ENCODE data around the gene PDE4C. TPM values are rescaled to one million over a fixed set of nuclear protein-coding genes. Genes with fewer than 3 reads are reported as not detected.

The PDE4C gene
- total RNA-seq, 1 experiment from 2014 or later, result 1.8 TPM

DNA sequence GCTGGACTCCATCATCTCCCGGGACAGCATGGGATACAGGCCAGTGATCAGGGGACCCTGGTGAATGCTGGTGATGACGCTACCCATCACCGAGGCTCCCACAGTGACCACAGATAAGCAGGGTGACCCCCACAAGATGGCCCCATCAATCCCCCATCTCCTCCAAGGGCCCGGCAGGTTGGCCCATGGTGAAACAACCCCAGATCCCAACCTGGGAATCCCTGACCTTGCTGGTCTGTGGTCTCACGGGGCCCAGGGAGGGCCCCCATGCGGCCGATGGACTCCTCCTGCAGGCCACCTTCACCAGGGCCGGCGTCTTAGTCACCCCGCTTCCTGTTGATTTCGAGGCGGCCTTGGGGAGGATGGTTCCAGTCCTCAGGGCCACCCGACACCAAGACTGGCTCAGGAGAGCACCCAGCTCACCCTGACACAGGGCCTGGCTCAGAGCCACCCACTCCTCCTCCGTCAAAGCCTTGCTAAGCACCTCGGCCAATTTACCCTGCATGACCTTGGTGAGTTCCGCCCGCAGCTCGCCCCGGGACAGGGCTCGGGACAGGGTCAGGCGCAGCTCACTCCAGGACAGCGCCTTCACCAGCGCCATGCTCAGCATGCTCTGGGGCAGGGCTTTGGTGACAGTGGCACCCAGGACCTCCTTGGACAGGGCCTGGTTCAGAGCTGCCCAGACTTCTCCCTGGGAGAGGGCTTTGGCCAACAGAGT lies 38.1 kb upstream of the PDE4C start:
- BruUV-seq (replicated peaks), result no TSS peak
- H3K27ac ChIP-seq (ENCODE audit: low read length), result no peak overlapping the region
- H4K20me1 ChIP-seq (ENCODE audit: low read length), result no peaks in the 10 kb centered on the region
- H3K4me3 ChIP-seq (ENCODE audit: low read length), result no peak overlapping the region
- no peak overlapping the region for H2AFZ ChIP-seq (ENCODE audit: low read length)
- intact Hi-C loops (cut with micrococcal nuclease), result no loop called here
- H3K9me2 ChIP-seq (replicated peaks; ENCODE audit: low read length), result no peaks in the 10 kb centered on the region
- ChIA-PET CTCF (no interaction called here), POLR2A (ENCODE audit: unreplicated experiment) (no interaction called here)
- no peaks in the 10 kb centered on the region for H3K9me3 ChIP-seq (ENCODE audit: low read length)
- no peaks in the 10 kb centered on the region for H3K4me1 ChIP-seq (ENCODE audit: insufficient read depth, low read length)
- H3K79me2 ChIP-seq (ENCODE audit: low read length), result no peaks in the 10 kb centered on the region
- H3K27me3 ChIP-seq (ENCODE audit: low read length), result no peaks in the 10 kb centered on the region
- no peaks in the 10 kb centered on the region for H3F3A ChIP-seq (ENCODE audit: low read length, unreplicated experiment)
- H3K9ac ChIP-seq (ENCODE audit: low read length), result no peak overlapping the region
- TF ChIP-seq EZH2 (IDR thresholded peaks at IDR 0.05; ENCODE audit: low read length, unreplicated experiment), result no peak
- TF ChIP-seq EZH2phosphoT487 (IDR thresholded peaks at IDR 0.05; ENCODE audit: borderline replicate concordance, low read length), result no peak
- TF ChIP-seq, protein P1, sequence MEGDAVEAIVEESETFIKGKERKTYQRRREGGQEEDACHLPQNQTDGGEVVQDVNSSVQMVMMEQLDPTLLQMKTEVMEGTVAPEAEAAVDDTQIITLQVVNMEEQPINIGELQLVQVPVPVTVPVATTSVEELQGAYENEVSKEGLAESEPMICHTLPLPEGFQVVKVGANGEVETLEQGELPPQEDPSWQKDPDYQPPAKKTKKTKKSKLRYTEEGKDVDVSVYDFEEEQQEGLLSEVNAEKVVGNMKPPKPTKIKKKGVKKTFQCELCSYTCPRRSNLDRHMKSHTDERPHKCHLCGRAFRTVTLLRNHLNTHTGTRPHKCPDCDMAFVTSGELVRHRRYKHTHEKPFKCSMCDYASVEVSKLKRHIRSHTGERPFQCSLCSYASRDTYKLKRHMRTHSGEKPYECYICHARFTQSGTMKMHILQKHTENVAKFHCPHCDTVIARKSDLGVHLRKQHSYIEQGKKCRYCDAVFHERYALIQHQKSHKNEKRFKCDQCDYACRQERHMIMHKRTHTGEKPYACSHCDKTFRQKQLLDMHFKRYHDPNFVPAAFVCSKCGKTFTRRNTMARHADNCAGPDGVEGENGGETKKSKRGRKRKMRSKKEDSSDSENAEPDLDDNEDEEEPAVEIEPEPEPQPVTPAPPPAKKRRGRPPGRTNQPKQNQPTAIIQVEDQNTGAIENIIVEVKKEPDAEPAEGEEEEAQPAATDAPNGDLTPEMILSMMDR (conservative IDR thresholded peaks at IDR 0.05; ENCODE audit: low read depth, low read length), result no peak
- no peaks in the 10 kb centered on the region for H3K36me3 ChIP-seq (ENCODE audit: low read depth, low read length)
- no peak for DNase-seq
- ATAC-seq, result no peak
- H3K4me2 ChIP-seq (ENCODE audit: low read length), result no peak overlapping the region

DNA sequence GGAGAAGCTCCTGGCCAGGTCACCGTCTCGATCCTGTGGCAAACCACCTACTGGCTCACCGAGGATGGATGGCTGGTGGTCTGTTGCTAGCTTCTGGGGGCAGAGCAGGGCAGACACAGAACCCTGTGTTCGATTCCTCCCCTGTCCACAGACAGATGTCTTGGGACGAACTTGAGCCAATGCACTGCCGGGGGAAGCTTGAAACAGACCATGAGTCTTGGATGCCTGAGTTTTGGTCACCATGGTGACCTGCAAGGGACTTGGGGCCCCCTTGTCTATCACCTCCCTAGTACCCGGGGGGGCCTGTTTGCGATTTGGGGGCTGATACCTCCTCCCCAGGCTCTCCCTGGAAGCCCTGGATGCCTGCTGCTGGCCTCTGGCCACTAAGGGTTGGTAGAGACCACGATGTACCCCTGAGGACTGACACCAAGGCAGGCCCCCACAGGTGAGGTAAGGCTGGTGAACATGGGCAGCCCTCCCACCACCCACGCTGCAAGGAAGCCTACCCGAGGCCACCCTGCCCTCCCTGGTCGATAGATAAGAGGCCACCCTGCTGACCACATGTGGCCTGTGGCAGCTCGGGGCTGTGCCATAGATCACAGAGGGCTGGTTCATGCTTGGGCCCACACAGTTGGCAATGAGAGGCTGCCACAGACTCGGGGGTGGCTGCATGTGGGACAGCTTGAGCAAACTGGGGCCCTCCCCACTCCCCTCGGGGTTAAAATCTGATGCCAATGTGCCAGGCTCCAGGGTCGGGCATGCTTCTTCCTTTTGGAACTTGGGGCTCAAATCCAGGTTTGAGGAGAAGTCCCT lies 37.3 kb upstream of the PDE4C start:
- Histone ChIP-seq H3K4me2 (ENCODE audit: low read length) (no peak overlapping the region), H3K4me1 (ENCODE audit: insufficient read depth, low read length) (no peaks in the 10 kb centered on the region), H3K9me2 (replicated peaks; ENCODE audit: low read length) (no peaks in the 10 kb centered on the region), H3K27ac (ENCODE audit: low read length) (no peak overlapping the region), H3K4me3 (ENCODE audit: low read length) (no peak overlapping the region), H4K20me1 (ENCODE audit: low read length) (no peaks in the 10 kb centered on the region), H3K36me3 (ENCODE audit: low read depth, low read length) (no peaks in the 10 kb centered on the region), H3F3A (ENCODE audit: low read length, unreplicated experiment) (no peaks in the 10 kb centered on the region), H2AFZ (ENCODE audit: low read length) (no peak overlapping the region), H3K27me3 (ENCODE audit: low read length) (no peaks in the 10 kb centered on the region), H3K79me2 (ENCODE audit: low read length) (no peaks in the 10 kb centered on the region), H3K9ac (ENCODE audit: low read length) (no peak overlapping the region), H3K9me3 (ENCODE audit: low read length) (no peaks in the 10 kb centered on the region)
- DNase-seq (no peak), ATAC-seq (no peak)
- POLR2A ChIA-PET (ENCODE audit: unreplicated experiment), result no interaction called here
- intact Hi-C loops (cut with micrococcal nuclease), result no loop called here
- TF ChIP-seq, protein P1 (conservative IDR thresholded peaks at IDR 0.05; ENCODE audit: low read depth, low read length), result no peak
- TF ChIP-seq EZH2phosphoT487 (IDR thresholded peaks at IDR 0.05; ENCODE audit: borderline replicate concordance, low read length) (no peak), EZH2 (IDR thresholded peaks at IDR 0.05; ENCODE audit: low read length, unreplicated experiment) (no peak)
- CTCF ChIA-PET, result no interaction called here
- no TSS peak for BruUV-seq (replicated peaks)

DNA sequence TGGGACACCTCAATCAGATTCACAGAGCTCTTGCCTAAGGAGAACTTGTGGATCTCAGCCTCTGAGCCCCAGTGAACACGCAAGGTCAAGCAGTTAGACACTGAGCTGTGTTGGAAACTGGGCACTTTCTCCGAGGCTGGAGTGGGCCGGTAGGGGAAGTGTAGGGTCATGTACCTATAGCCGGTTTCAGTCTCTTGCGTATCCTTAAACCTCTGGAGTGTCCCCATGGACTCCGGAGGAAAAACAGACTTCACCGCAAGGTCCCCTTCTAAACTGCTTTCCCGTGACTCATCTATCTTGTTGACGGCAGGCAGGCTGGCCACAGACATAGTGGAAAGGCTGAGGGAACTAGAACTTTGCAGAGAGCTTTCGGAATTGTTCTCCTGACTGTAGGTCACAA lies 36.7 kb upstream of the PDE4C start:
- no TSS peak for BruUV-seq (replicated peaks)
- ATAC-seq, result no peak
- intact Hi-C loops (cut with micrococcal nuclease), result no loop called here
- POLR2A ChIA-PET (ENCODE audit: unreplicated experiment), result no interaction called here
- no peaks in the 10 kb centered on the region for H3K9me2 ChIP-seq (replicated peaks; ENCODE audit: low read length)
- no peaks in the 10 kb centered on the region for H3K79me2 ChIP-seq (ENCODE audit: low read length)
- H3K4me2 ChIP-seq (ENCODE audit: low read length), result no peak overlapping the region
- H2AFZ ChIP-seq (ENCODE audit: low read length), result no peak overlapping the region
- DNase-seq, result no peak
- no peaks in the 10 kb centered on the region for H3K36me3 ChIP-seq (ENCODE audit: low read depth, low read length)
- no peaks in the 10 kb centered on the region for H3K27me3 ChIP-seq (ENCODE audit: low read length)
- H4K20me1 ChIP-seq (ENCODE audit: low read length), result no peaks in the 10 kb centered on the region
- CTCF ChIA-PET, result no interaction called here
- TF ChIP-seq EZH2 (IDR thresholded peaks at IDR 0.05; ENCODE audit: low read length, unreplicated experiment) (no peak), EZH2phosphoT487 (IDR thresholded peaks at IDR 0.05; ENCODE audit: borderline replicate concordance, low read length) (no peak)
- TF ChIP-seq, protein P1 (conservative IDR thresholded peaks at IDR 0.05; ENCODE audit: low read depth, low read length), result no peak
- no peak overlapping the region for H3K9ac ChIP-seq (ENCODE audit: low read length)
- no peaks in the 10 kb centered on the region for H3K4me1 ChIP-seq (ENCODE audit: insufficient read depth, low read length)
- H3F3A ChIP-seq (ENCODE audit: low read length, unreplicated experiment), result no peaks in the 10 kb centered on the region
- no peak overlapping the region for H3K27ac ChIP-seq (ENCODE audit: low read length)
- no peak overlapping the region for H3K4me3 ChIP-seq (ENCODE audit: low read length)
- no peaks in the 10 kb centered on the region for H3K9me3 ChIP-seq (ENCODE audit: low read length)

Data from PC-3 (cell line).